ENCODE results near the gene CCDC187.

- TF ChIP-seq TAF1 (IDR thresholded peaks at IDR 0.05; ENCODE audit: low read depth) (no peak), POLR2AphosphoS5 (IDR thresholded peaks at IDR 0.05) (no peak), CTCF (IDR thresholded peaks at IDR 0.05; ENCODE audit: poor library complexity, severe bottlenecking) (no peak), REST (IDR thresholded peaks at IDR 0.05; ENCODE audit: borderline replicate concordance) (no peak)
Observed at GRCh38 chr9:136233411-136233810, 70.5 kb downstream of the CCDC187 start.

All from neural cell (in vitro differentiated cells).